Uterus (tissue), 2 donors: ENCODE measurements around the gene INHA.

Experiments used
- POLR2A ChIP-seq, 2 donors: fragments of 450-650 bp; IDR thresholded peaks; one replicate each; pipeline ENCODE4 v1.6.1; 2016; ENCODE audit warnings: antibody characterized with exemption in 2 of 2, mild to moderate bottlenecking in 1 of 2, moderate library complexity in 1 of 2
- TF ChIP-seq, protein P1 (sequence below), 4 experiments: fragments of 200-600 bp in 2 of 4; fragments of 450-650 bp in 2 of 4; sonication (generic) in 2 of 4; IDR thresholded peaks; one replicate each; pipeline ENCODE4 v1.5.1; 2016 to 2019; ENCODE audit warnings: antibody characterized with exemption in 4 of 4, mild to moderate bottlenecking in 2 of 4, moderate library complexity in 1 of 4

DNA sequence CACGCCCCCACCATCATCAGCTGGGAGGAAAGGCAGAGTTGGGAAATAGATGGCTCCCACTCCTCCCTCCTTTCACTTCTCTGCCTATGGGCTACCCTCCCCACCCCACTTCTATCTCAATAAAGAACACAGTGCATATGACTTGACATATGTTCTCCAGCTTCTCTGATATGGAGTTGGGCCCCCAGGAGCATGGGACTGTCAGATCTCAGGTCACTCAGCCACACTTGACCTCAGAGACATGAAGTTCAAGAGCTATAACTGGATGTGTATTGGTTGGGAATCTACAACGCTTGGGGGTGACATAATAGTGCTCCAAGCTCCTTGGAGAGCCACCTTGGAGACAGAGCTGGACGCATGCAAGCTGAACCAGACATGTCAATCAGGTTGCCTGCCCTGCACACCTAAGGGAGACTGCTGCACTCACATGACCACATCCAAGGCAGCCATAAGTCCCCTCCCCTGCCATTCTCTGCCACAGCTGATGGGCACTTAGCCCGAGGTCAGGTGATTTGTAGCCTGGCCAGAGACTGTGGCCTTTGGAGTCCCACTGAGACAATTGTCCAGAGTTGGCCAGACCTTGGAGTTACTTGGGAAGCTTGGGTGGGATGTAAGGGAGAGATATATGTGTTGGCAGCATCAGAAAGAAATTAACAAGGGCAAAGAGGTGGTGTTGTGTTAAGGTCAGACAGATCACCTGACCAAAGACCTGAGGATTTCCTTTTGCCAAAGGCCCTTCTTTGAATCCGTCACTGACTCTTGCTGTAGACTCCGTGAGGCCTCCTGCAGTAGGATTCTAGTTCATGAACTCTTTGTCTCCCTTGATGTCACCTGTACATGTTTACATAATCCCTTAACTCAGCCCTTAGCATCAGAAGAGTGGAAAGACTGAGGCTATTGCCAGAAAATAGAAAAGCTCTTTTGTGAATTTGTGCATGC lies 3.7 kb downstream of the INHA start:
- TF ChIP-seq, protein P1, sequence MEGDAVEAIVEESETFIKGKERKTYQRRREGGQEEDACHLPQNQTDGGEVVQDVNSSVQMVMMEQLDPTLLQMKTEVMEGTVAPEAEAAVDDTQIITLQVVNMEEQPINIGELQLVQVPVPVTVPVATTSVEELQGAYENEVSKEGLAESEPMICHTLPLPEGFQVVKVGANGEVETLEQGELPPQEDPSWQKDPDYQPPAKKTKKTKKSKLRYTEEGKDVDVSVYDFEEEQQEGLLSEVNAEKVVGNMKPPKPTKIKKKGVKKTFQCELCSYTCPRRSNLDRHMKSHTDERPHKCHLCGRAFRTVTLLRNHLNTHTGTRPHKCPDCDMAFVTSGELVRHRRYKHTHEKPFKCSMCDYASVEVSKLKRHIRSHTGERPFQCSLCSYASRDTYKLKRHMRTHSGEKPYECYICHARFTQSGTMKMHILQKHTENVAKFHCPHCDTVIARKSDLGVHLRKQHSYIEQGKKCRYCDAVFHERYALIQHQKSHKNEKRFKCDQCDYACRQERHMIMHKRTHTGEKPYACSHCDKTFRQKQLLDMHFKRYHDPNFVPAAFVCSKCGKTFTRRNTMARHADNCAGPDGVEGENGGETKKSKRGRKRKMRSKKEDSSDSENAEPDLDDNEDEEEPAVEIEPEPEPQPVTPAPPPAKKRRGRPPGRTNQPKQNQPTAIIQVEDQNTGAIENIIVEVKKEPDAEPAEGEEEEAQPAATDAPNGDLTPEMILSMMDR (IDR thresholded peaks at IDR 0.05): no peak
- no peak for TF ChIP-seq POLR2A (IDR thresholded peaks at IDR 0.05)
